ENCODE data around the gene TMEM63B.
"Not testable (repeated sequence)": the region's sequence is repeated elsewhere in the genome, so short reads cannot be mapped to it uniquely, and the experiment has no call there.

The TMEM63B gene

GRCh38 chr6:44117397-44118128 lies 9.8 kb upstream of the TMEM63B start:
- no peak for DNase-seq

- no peak for DNase-seq
Measured at GRCh38 chr6:44119704-44120262, 7.6 kb upstream of the TMEM63B start.

- no peak for DNase-seq
Measured at GRCh38 chr6:44120692-44121443, 6.5 kb upstream of the TMEM63B start.

GRCh38 chr6:44122801-44123200 lies 4.6 kb upstream of the TMEM63B start:
- no peak for DNase-seq

GRCh38 chr6:44123544-44123943 lies 3.8 kb upstream of the TMEM63B start:
- DNase-seq: no peak

GRCh38 chr6:44126320-44127149 lies 819 bp upstream of the TMEM63B start:
- peak; percentile 93 for DNase-seq

GRCh38 chr6:44128020-44128917 lies 915 bp downstream of the TMEM63B start:
- DNase-seq: peak; percentile 67

GRCh38 chr6:44129841-44130322 lies 2.5 kb downstream of the TMEM63B start:
- DNase-seq: no peak

- no peak for DNase-seq
Measured at GRCh38 chr6:44131892-44132291, 4.5 kb downstream of the TMEM63B start.

GRCh38 chr6:44132476-44132875 lies 5.1 kb downstream of the TMEM63B start:
- no peak for DNase-seq

GRCh38 chr6:44133003-44133931 lies 5.9 kb downstream of the TMEM63B start:
- DNase-seq: no peak

GRCh38 chr6:44133981-44134711 lies 6.8 kb downstream of the TMEM63B start:
- no peak for DNase-seq

- DNase-seq: no peak
Measured at GRCh38 chr6:44135173-44135758, 7.9 kb downstream of the TMEM63B start.

GRCh38 chr6:44135875-44136274 lies 8.5 kb downstream of the TMEM63B start:
- DNase-seq: no peak

GRCh38 chr6:44138717-44139350 lies 11.5 kb downstream of the TMEM63B start:
- no peak for DNase-seq

GRCh38 chr6:44139351-44139743 lies 12.0 kb downstream of the TMEM63B start:
- no peak for DNase-seq

- no peak for DNase-seq
Measured at GRCh38 chr6:44142835-44143234, 15.5 kb downstream of the TMEM63B start.

- no peak for DNase-seq
Measured at GRCh38 chr6:44143731-44144130, 16.4 kb downstream of the TMEM63B start.

GRCh38 chr6:44144536-44144935 lies 17.2 kb downstream of the TMEM63B start:
- DNase-seq: not testable (repeated sequence)

Measured in activated effector memory CD4-positive, alpha-beta T cell treated with anti-CD3 and anti-CD28 coated beads, Interleukin-2, amount 50 U/mL, for 16 hours (primary cell).